Measurements from ENCODE around the gene DSTYK.

The DSTYK gene

GRCh38 chr1:205144046-205144720 is 67.3 kb downstream of the DSTYK start:
- no peak for TF ChIP-seq CTCF (IDR thresholded peaks at IDR 0.05; ENCODE audit: borderline replicate concordance, control extremely low read depth, extremely low read depth, insufficient read depth, missing control alignments)
- in situ Hi-C loops (cut with MboI; ENCODE audit: low sequenced_read_pairs, unreplicated experiment), result no loop called here
- DNase-seq (ENCODE audit: low spot score), result no peak

- in situ Hi-C loops (cut with MboI; ENCODE audit: low sequenced_read_pairs, unreplicated experiment), result no loop called here
- no peak for TF ChIP-seq CTCF (IDR thresholded peaks at IDR 0.05; ENCODE audit: borderline replicate concordance, control extremely low read depth, extremely low read depth, insufficient read depth, missing control alignments)
- DNase-seq (ENCODE audit: low spot score), result no peak
Observed at GRCh38 chr1:205142102-205142469, 69.4 kb downstream of the DSTYK start.

GRCh38 chr1:205141236-205142101 is 70.0 kb downstream of the DSTYK start:
- peak; percentile 65 for TF ChIP-seq CTCF (IDR thresholded peaks at IDR 0.05; ENCODE audit: borderline replicate concordance, control extremely low read depth, extremely low read depth, insufficient read depth, missing control alignments)
- peak; percentile 73 for DNase-seq (ENCODE audit: low spot score)
- in situ Hi-C loops (cut with MboI; ENCODE audit: low sequenced_read_pairs, unreplicated experiment), result no loop called here

GRCh38 chr1:205140113-205140512 is 71.4 kb downstream of the DSTYK start:
- in situ Hi-C loops (cut with MboI; ENCODE audit: low sequenced_read_pairs, unreplicated experiment), result no loop called here
- DNase-seq (ENCODE audit: low spot score), result no peak
- no peak for TF ChIP-seq CTCF (IDR thresholded peaks at IDR 0.05; ENCODE audit: borderline replicate concordance, control extremely low read depth, extremely low read depth, insufficient read depth, missing control alignments)

- in situ Hi-C loops (cut with MboI; ENCODE audit: low sequenced_read_pairs, unreplicated experiment), result no loop called here
- DNase-seq (ENCODE audit: low spot score), result no peak
- TF ChIP-seq CTCF (IDR thresholded peaks at IDR 0.05; ENCODE audit: borderline replicate concordance, control extremely low read depth, extremely low read depth, insufficient read depth, missing control alignments), result no peak
Observed at GRCh38 chr1:205137901-205138300, 73.6 kb downstream of the DSTYK start.

- DNase-seq (ENCODE audit: low spot score), result no peak
- TF ChIP-seq CTCF (IDR thresholded peaks at IDR 0.05; ENCODE audit: borderline replicate concordance, control extremely low read depth, extremely low read depth, insufficient read depth, missing control alignments), result no peak
- in situ Hi-C loops (cut with MboI; ENCODE audit: low sequenced_read_pairs, unreplicated experiment), result no loop called here
Observed at GRCh38 chr1:205133287-205133686, 78.2 kb downstream of the DSTYK start.
